ENCODE data around the gene PPP1R7.

PPP1R7 gene

GRCh38 chr2:241129086-241129871, 21.0 kb upstream of the PPP1R7 start:
- Mint-ChIP-seq H3K27ac (peak overlapping the region; percentile 100), H3K9me3 (peaks cover 10% of the 10 kb centered on the region in 2 donors), H3K27me3 (no peaks in the 10 kb centered on the region), H3K36me3 (peaks cover 51 to 78% of the 10 kb centered on the region in 2 donors), H3K4me1 (peaks cover 36 to 61% of the 10 kb centered on the region in 2 donors), H3K4me3 (peak overlapping the region; percentile 56 to 63)
- peak; percentile 44 to 47 for ATAC-seq (replicated peaks)
- DNase-seq: no peak

- H3K9me3 Mint-ChIP-seq: peaks cover 10% of the 10 kb centered on the region in 2 donors
- H3K36me3 Mint-ChIP-seq: peaks cover 54 to 83% of the 10 kb centered on the region in 2 donors
- H3K27ac Mint-ChIP-seq: no peak overlapping the region
- H3K4me3 Mint-ChIP-seq: no peak overlapping the region
- no peak for DNase-seq
- ATAC-seq (replicated peaks): no peak
- H3K27me3 Mint-ChIP-seq: no peaks in the 10 kb centered on the region
- H3K4me1 Mint-ChIP-seq: peaks cover 36 to 61% of the 10 kb centered on the region in 2 donors
These were observed 20.0 kb upstream of the PPP1R7 start for GRCh38 chr2:241130316-241130715.

- H3K27ac Mint-ChIP-seq: no peak overlapping the region
- no peak for DNase-seq
- H3K9me3 Mint-ChIP-seq: peaks cover 10% of the 10 kb centered on the region in 2 donors
- H3K36me3 Mint-ChIP-seq: peaks cover 56 to 82% of the 10 kb centered on the region in 2 donors
- no peak for ATAC-seq (replicated peaks)
- H3K27me3 Mint-ChIP-seq: no peaks in the 10 kb centered on the region
- no peak overlapping the region for H3K4me3 Mint-ChIP-seq
- peaks cover 36 to 50% of the 10 kb centered on the region in 2 donors for H3K4me1 Mint-ChIP-seq
These were observed 18.7 kb upstream of the PPP1R7 start for GRCh38 chr2:241131531-241131930.

GRCh38 chr2:241132538-241133435, 17.5 kb upstream of the PPP1R7 start:
- Mint-ChIP-seq H3K27me3 (no peaks in the 10 kb centered on the region), H3K4me1 (peaks cover 28 to 38% of the 10 kb centered on the region in 2 donors), H3K36me3 (peaks cover 48 to 78% of the 10 kb centered on the region in 2 donors), H3K4me3 (peak overlapping the region; percentile 11 to 40), H3K27ac (peak overlapping the region; percentile 65), H3K9me3 (peaks cover 9 to 10% of the 10 kb centered on the region in 2 donors)
- DNase-seq: no peak
- peak; percentile 12 to 48 for ATAC-seq (replicated peaks)

GRCh38 chr2:241133436-241133820, 16.8 kb upstream of the PPP1R7 start:
- ATAC-seq (replicated peaks) (no peak), DNase-seq (no peak)
- H3K9me3 Mint-ChIP-seq: peaks cover 4 to 5% of the 10 kb centered on the region in 2 donors
- no peak overlapping the region for H3K4me3 Mint-ChIP-seq
- H3K27me3 Mint-ChIP-seq: no peaks in the 10 kb centered on the region
- peaks cover 23 to 31% of the 10 kb centered on the region in 2 donors for H3K4me1 Mint-ChIP-seq
- H3K27ac Mint-ChIP-seq: peak overlapping the region; percentile 65
- H3K36me3 Mint-ChIP-seq: peaks cover 43 to 78% of the 10 kb centered on the region in 2 donors

GRCh38 chr2:241134711-241135110, 15.6 kb upstream of the PPP1R7 start:
- H3K4me1 Mint-ChIP-seq: peaks cover 13 to 18% of the 10 kb centered on the region in 2 donors
- no peak for ATAC-seq (replicated peaks)
- H3K4me3 Mint-ChIP-seq: no peak overlapping the region
- H3K36me3 Mint-ChIP-seq: peaks cover 34 to 77% of the 10 kb centered on the region in 2 donors
- H3K27ac Mint-ChIP-seq: peak overlapping the region; percentile 31
- H3K27me3 Mint-ChIP-seq: no peaks in the 10 kb centered on the region
- no peak for DNase-seq
- H3K9me3 Mint-ChIP-seq: no peaks in the 10 kb centered on the region

GRCh38 chr2:241135737-241136136, 14.5 kb upstream of the PPP1R7 start:
- H3K4me3 Mint-ChIP-seq: no peak overlapping the region
- no peaks in the 10 kb centered on the region for H3K9me3 Mint-ChIP-seq
- no peaks in the 10 kb centered on the region for H3K27me3 Mint-ChIP-seq
- H3K27ac Mint-ChIP-seq: no peak overlapping the region
- DNase-seq: no peak
- peaks cover 35 to 76% of the 10 kb centered on the region in 2 donors for H3K36me3 Mint-ChIP-seq
- no peak for ATAC-seq (replicated peaks)
- peaks cover 10 to 13% of the 10 kb centered on the region in 2 donors for H3K4me1 Mint-ChIP-seq

- H3K36me3 Mint-ChIP-seq: peaks cover 34 to 75% of the 10 kb centered on the region in 2 donors
- H3K9me3 Mint-ChIP-seq: no peaks in the 10 kb centered on the region
- no peaks in the 10 kb centered on the region for H3K27me3 Mint-ChIP-seq
- DNase-seq: no peak
- ATAC-seq (replicated peaks): no peak
- H3K27ac Mint-ChIP-seq: peak overlapping the region; percentile 25
- no peak overlapping the region for H3K4me3 Mint-ChIP-seq
- H3K4me1 Mint-ChIP-seq: peaks cover 10 to 13% of the 10 kb centered on the region in 2 donors
These were observed 14.1 kb upstream of the PPP1R7 start for GRCh38 chr2:241136191-241136590.

- ATAC-seq (replicated peaks) (no peak), DNase-seq (no peak)
- H3K36me3 Mint-ChIP-seq: peaks cover 32 to 77% of the 10 kb centered on the region in 2 donors
- H3K9me3 Mint-ChIP-seq: no peaks in the 10 kb centered on the region
- no peak overlapping the region for H3K27ac Mint-ChIP-seq
- H3K4me1 Mint-ChIP-seq: peaks cover 13 to 15% of the 10 kb centered on the region in 2 donors
- no peak overlapping the region for H3K4me3 Mint-ChIP-seq
- H3K27me3 Mint-ChIP-seq: no peaks in the 10 kb centered on the region
These were observed 13.5 kb upstream of the PPP1R7 start for GRCh38 chr2:241136661-241137260.

- peaks cover 37 to 81% of the 10 kb centered on the region in 2 donors for H3K36me3 Mint-ChIP-seq
- DNase-seq: no peak
- ATAC-seq (replicated peaks): no peak
- H3K4me1 Mint-ChIP-seq: peaks cover 15 to 18% of the 10 kb centered on the region in 2 donors
- H3K27ac Mint-ChIP-seq: peak overlapping the region; percentile 37
- no peaks in the 10 kb centered on the region for H3K27me3 Mint-ChIP-seq
- H3K4me3 Mint-ChIP-seq: no peak overlapping the region
- H3K9me3 Mint-ChIP-seq: no peaks in the 10 kb centered on the region
These were observed 12.7 kb upstream of the PPP1R7 start for GRCh38 chr2:241137276-241138190.

- ATAC-seq (replicated peaks) (no peak), DNase-seq (no peak)
- H3K4me3 Mint-ChIP-seq: no peak overlapping the region
- H3K4me1 Mint-ChIP-seq: peaks cover 6 to 11% of the 10 kb centered on the region in 2 donors
- H3K9me3 Mint-ChIP-seq: no peaks in the 10 kb centered on the region
- no peak overlapping the region for H3K27ac Mint-ChIP-seq
- H3K27me3 Mint-ChIP-seq: no peaks in the 10 kb centered on the region
- H3K36me3 Mint-ChIP-seq: peaks cover 34 to 80% of the 10 kb centered on the region in 2 donors
These were observed 11.8 kb upstream of the PPP1R7 start for GRCh38 chr2:241138471-241138870.

GRCh38 chr2:241139531-241140444, 10.5 kb upstream of the PPP1R7 start:
- no peak for DNase-seq
- H3K4me1 Mint-ChIP-seq: peaks cover 10 to 13% of the 10 kb centered on the region in 2 donors
- no peaks in the 10 kb centered on the region for H3K27me3 Mint-ChIP-seq
- peaks cover 29 to 76% of the 10 kb centered on the region in 2 donors for H3K36me3 Mint-ChIP-seq
- no peak overlapping the region for H3K4me3 Mint-ChIP-seq
- no peak for ATAC-seq (replicated peaks)
- no peaks in the 10 kb centered on the region for H3K9me3 Mint-ChIP-seq
- H3K27ac Mint-ChIP-seq: no peak overlapping the region
